Mesothelial cell of epicardium (in vitro differentiated cells): ENCODE measurements around the gene MYL3. TPM values are rescaled to one million over a fixed set of nuclear protein-coding genes. Genes with fewer than 3 reads are reported as not detected.

Experiments used
- DNase-seq, 2 experiments: peaks; one replicate each; pipeline ENCODE4 v3.0.0; 2021; ENCODE audit warnings: low spot score in 2 of 2; ENCODE audit not compliant: unreplicated experiment in 2 of 2
- H3K27ac Mint-ChIP-seq: 2 replicates; pipeline ENCODE4 v1.8.0; 2021; ENCODE audit warnings: mixed read lengths
- H3K27me3 Mint-ChIP-seq: 2 replicates; pipeline ENCODE4 v1.8.0; 2021; ENCODE audit warnings: low read depth, mixed read lengths
- H3K36me3 Mint-ChIP-seq: 2 replicates; pipeline ENCODE4 v1.8.0; 2021; ENCODE audit warnings: mixed read lengths
- H3K4me1 Mint-ChIP-seq: 2 replicates; pipeline ENCODE4 v1.8.0; 2021; ENCODE audit warnings: mixed read lengths
- H3K4me3 Mint-ChIP-seq: 2 replicates; pipeline ENCODE4 v1.8.0; 2021; ENCODE audit warnings: mild to moderate bottlenecking, moderate library complexity, mixed read lengths
- H3K9me3 Mint-ChIP-seq: 2 replicates; pipeline ENCODE4 v1.8.0; 2021; ENCODE audit warnings: mixed read lengths
- total RNA-seq: library from RNA; stranded (reverse); gene quantifications from 3 replicates; pipeline ENCODE4 v1.2.1, GENCODE V29; 2021
- TF ChIP-seq, protein P1 (sequence below): fragments of 200-600 bp; sonication (generic); IDR thresholded peaks from one replicate; pipeline ENCODE4 v1.5.0; 2021; ENCODE audit warnings: antibody characterized with exemption; ENCODE audit not compliant: unreplicated experiment

The MYL3 gene
- total RNA-seq, 1 donor from 2014 or later, result 5.3 TPM

DNA sequence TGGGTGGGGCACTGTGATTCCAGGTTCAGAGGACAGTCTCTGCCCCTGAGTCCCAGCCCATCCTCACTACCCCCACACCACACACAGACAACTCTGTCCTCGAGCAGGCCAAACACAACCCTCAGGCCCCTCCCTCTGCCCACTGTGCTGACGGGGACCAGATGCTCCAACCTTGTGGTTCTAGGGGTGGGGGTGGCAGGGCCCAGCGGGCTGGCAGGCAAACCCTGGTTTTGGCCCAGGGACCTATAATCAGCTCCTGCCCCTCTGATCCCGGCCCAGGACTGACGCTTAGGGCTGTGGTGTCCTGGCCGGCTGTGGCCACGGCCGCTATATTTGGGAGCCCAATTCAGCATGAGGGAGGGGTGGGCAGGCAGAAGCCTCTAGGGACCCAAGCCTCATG, 5.0 kb upstream of the MYL3 start:
- no peaks in the 10 kb centered on the region for H3K36me3 Mint-ChIP-seq
- TF ChIP-seq, protein P1, sequence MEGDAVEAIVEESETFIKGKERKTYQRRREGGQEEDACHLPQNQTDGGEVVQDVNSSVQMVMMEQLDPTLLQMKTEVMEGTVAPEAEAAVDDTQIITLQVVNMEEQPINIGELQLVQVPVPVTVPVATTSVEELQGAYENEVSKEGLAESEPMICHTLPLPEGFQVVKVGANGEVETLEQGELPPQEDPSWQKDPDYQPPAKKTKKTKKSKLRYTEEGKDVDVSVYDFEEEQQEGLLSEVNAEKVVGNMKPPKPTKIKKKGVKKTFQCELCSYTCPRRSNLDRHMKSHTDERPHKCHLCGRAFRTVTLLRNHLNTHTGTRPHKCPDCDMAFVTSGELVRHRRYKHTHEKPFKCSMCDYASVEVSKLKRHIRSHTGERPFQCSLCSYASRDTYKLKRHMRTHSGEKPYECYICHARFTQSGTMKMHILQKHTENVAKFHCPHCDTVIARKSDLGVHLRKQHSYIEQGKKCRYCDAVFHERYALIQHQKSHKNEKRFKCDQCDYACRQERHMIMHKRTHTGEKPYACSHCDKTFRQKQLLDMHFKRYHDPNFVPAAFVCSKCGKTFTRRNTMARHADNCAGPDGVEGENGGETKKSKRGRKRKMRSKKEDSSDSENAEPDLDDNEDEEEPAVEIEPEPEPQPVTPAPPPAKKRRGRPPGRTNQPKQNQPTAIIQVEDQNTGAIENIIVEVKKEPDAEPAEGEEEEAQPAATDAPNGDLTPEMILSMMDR, result no peak
- H3K27ac Mint-ChIP-seq, result no peak overlapping the region
- H3K27me3 Mint-ChIP-seq, result no peaks in the 10 kb centered on the region
- H3K4me1 Mint-ChIP-seq, result peaks cover 20% of the 10 kb centered on the region
- DNase-seq, result no peak
- H3K9me3 Mint-ChIP-seq, result no peaks in the 10 kb centered on the region
- no peak overlapping the region for H3K4me3 Mint-ChIP-seq

DNA sequence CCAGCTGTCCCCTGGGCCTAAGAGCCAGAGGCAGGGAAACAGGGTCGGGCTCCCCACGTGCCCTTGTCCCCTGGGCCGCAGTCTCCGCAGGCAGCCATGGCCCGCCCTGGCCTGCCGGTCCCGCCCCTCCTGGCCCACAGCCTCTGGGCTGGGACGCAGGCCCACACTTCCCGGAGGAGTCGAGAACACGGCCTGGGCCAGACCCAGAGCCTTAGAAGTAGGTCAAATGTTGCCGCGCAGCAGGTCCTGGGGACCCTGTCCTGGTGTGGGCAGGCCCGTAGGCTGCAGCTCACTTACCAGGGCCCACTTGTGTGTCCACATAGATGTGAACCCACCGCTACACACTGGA, 4.3 kb upstream of the MYL3 start:
- TF ChIP-seq, protein P1, result no peak
- no peak for DNase-seq
- no peaks in the 10 kb centered on the region for H3K9me3 Mint-ChIP-seq
- peaks cover 16% of the 10 kb centered on the region for H3K4me1 Mint-ChIP-seq
- H3K27ac Mint-ChIP-seq, result no peak overlapping the region
- no peak overlapping the region for H3K4me3 Mint-ChIP-seq
- no peaks in the 10 kb centered on the region for H3K36me3 Mint-ChIP-seq
- no peaks in the 10 kb centered on the region for H3K27me3 Mint-ChIP-seq

GRCh38 chr3:46866720-46867549, 3.7 kb upstream of the MYL3 start:
- TF ChIP-seq, protein P1, result peak; percentile 90
- Mint-ChIP-seq H3K4me3 (no peak overlapping the region), H3K9me3 (no peaks in the 10 kb centered on the region), H3K36me3 (no peaks in the 10 kb centered on the region), H3K27me3 (no peaks in the 10 kb centered on the region), H3K4me1 (peaks cover 16% of the 10 kb centered on the region), H3K27ac (no peak overlapping the region)
- peak; percentile 76 to 86 for DNase-seq

GRCh38 chr3:46866032-46866595, 2.9 kb upstream of the MYL3 start:
- H3K4me1 Mint-ChIP-seq, result peaks cover 14% of the 10 kb centered on the region
- no peaks in the 10 kb centered on the region for H3K9me3 Mint-ChIP-seq
- H3K27me3 Mint-ChIP-seq, result no peaks in the 10 kb centered on the region
- TF ChIP-seq, protein P1, result no peak
- DNase-seq, result no peak
- H3K4me3 Mint-ChIP-seq, result no peak overlapping the region
- H3K27ac Mint-ChIP-seq, result no peak overlapping the region
- no peaks in the 10 kb centered on the region for H3K36me3 Mint-ChIP-seq

GRCh38 chr3:46865546-46865945, 2.3 kb upstream of the MYL3 start:
- Mint-ChIP-seq H3K27me3 (no peaks in the 10 kb centered on the region), H3K36me3 (no peaks in the 10 kb centered on the region), H3K4me3 (no peak overlapping the region), H3K4me1 (peaks cover 14% of the 10 kb centered on the region), H3K9me3 (no peaks in the 10 kb centered on the region), H3K27ac (no peak overlapping the region)
- TF ChIP-seq, protein P1, result no peak
- DNase-seq, result no peak
